HepG2 (cell line): ENCODE results near the gene SCYL1. TPM values are rescaled to one million over a fixed set of nuclear protein-coding genes. Genes with fewer than 3 reads are reported as not detected.
A peak's percentile ranks its signal among the peaks of the same experiment; 100 is the strongest.

Experiments used
- AKNA ChIP-seq: sonication (generic); formaldehyde crosslinking; IDR thresholded peaks from 2 replicates; pipeline ENCODE4 v1.4.0; 2020; ENCODE audit warnings: missing genetic modification reagents, borderline replicate concordance
- CERS6 ChIP-seq: sonication (generic); formaldehyde crosslinking; IDR thresholded peaks from 2 replicates; pipeline ENCODE4 v1.5.0; 2020; ENCODE audit warnings: missing genetic modification reagents
- RFXANK ChIP-seq: IDR thresholded peaks from 2 replicates; pipeline ENCODE4 v1.6.1; 2016
- SNRNP70 ChIP-seq: fragments of 200-400 bp; formaldehyde crosslinking; IDR thresholded peaks from 2 replicates; pipeline ENCODE4 v1.6.1; 2017; ENCODE audit warnings: mild to moderate bottlenecking, low read depth, low read length, moderate library complexity
- TAF15 ChIP-seq: fragments of 200-400 bp; formaldehyde crosslinking; IDR thresholded peaks from one replicate; pipeline ENCODE4 v1.6.1; 2018; ENCODE audit warnings: mild to moderate bottlenecking, low read depth, low read length; ENCODE audit not compliant: poor library complexity, severe bottlenecking
- THAP7 ChIP-seq: sonication (generic); formaldehyde crosslinking; IDR thresholded peaks from 2 replicates; pipeline ENCODE4 v1.8.1; 2023; ENCODE audit warnings: mild to moderate bottlenecking, missing genetic modification reagents
- ZNF329 ChIP-seq: sonication (generic); formaldehyde crosslinking; IDR thresholded peaks from 2 replicates; pipeline ENCODE4 v1.9.0; 2021; ENCODE audit warnings: low read depth, mild to moderate bottlenecking, missing genetic modification reagents
- ZNF382 ChIP-seq: sonication (generic); formaldehyde crosslinking; IDR thresholded peaks from 2 replicates; pipeline ENCODE4 v1.5.0; 2020; ENCODE audit warnings: missing genetic modification reagents, mild to moderate bottlenecking, borderline replicate concordance
- ZNF446 ChIP-seq: sonication (generic); formaldehyde crosslinking; IDR thresholded peaks from 2 replicates; pipeline ENCODE4 v1.5.0; 2020; ENCODE audit warnings: mild to moderate bottlenecking, missing genetic modification reagents
- ZNF512 ChIP-seq: sonication (generic); formaldehyde crosslinking; IDR thresholded peaks from 2 replicates; pipeline ENCODE4 v1.4.0; 2020; ENCODE audit warnings: mild to moderate bottlenecking, missing genetic modification reagents
- ZNF768 ChIP-seq: sonication (generic); formaldehyde crosslinking; IDR thresholded peaks from 2 replicates; pipeline ENCODE4 v1.4.0; 2020; ENCODE audit warnings: missing genetic modification reagents
- ZNF792 ChIP-seq: IDR thresholded peaks from 2 replicates; pipeline ENCODE4 v1.6.1; 2016
- ZSCAN29 ChIP-seq: sonication (generic); formaldehyde crosslinking; conservative IDR thresholded peaks from 2 replicates; pipeline ENCODE4 v1.4.0; 2020; ENCODE audit warnings: mild to moderate bottlenecking, missing genetic modification reagents
- polyA plus RNA-seq, 8 experiments: library from polyadenylated mRNA; depleted of rRNA in 3 of 8; stranded (reverse) in 7 of 8; unstranded in 1 of 8; fragments of >200 nt; fragmentation: Illumina TruSeq in 4 of 8; extraction: Trizol in 4 of 8; gene quantifications; 2 replicates each; pipeline versions ENCODE4 v1.2.1 to v1.2.3, GENCODE V29; 2011 to 2016; ENCODE audit warnings: low read depth in 4 of 8, missing spikeins in 1 of 8, mixed read lengths in 1 of 8; ENCODE audit not compliant: insufficient read depth in 1 of 8
- total RNA-seq, 5 experiments: library from RNA; depleted of rRNA; stranded (reverse); fragments of >200 nt; fragmentation: Illumina TruSeq; extraction: Trizol; gene quantifications; 2 replicates each; pipeline ENCODE4 v1.2.3, GENCODE V29; 2016; ENCODE audit warnings: low read depth in 1 of 5
- TF ChIP-seq, protein P1 (sequence below): sonication (generic); formaldehyde crosslinking; IDR thresholded peaks from 2 replicates; pipeline ENCODE4 v1.4.0; 2020; ENCODE audit warnings: missing genetic modification reagents
- TF ChIP-seq, protein P2 (sequence below): sonication (generic); formaldehyde crosslinking; IDR thresholded peaks from 2 replicates; pipeline ENCODE4 v1.8.0; 2022; ENCODE audit warnings: missing genetic modification reagents, mild to moderate bottlenecking, borderline replicate concordance
- TF ChIP-seq, protein P3 (sequence below): IDR thresholded peaks from 2 replicates; pipeline ENCODE4 v1.6.1; 2012; ENCODE audit warnings: inconsistent platforms

SCYL1 gene
- total and polyA plus RNA-seq, 2 of the 13 experiments (the other 11 are each of a cell fraction or from before 2014, with no cell fraction given): 65.9 to 103 TPM

GRCh38 chr11:65477149-65477965 lies 47.5 kb upstream of the SCYL1 start (continued):
- TF ChIP-seq AKNA (CRISPR knock-in tag) (no peak), ZSCAN29 (CRISPR knock-in tag) (peak; percentile 85), SNRNP70 (no peak), ZNF329 (peak; percentile 78; the same call in 1 of the 2 replicates), ZNF768 (CRISPR knock-in tag) (0 out of 2 replicates have a peak, but pooled peaks have one; percentile 0), ZNF382 (no peak), RFXANK (CRISPR knock-in tag) (no peak), THAP7 (peak; percentile 61; the same call in 1 of the 2 replicates), ZNF446 (CRISPR knock-in tag) (no peak; the same call in 1 of the 2 replicates), ZNF512 (CRISPR knock-in tag) (no peak), TAF15 (no peak), ZNF792 (CRISPR knock-in tag) (no peak; the same call in 1 of the 2 replicates), CERS6 (CRISPR knock-in tag) (no peak)
- TF ChIP-seq, protein P1, sequence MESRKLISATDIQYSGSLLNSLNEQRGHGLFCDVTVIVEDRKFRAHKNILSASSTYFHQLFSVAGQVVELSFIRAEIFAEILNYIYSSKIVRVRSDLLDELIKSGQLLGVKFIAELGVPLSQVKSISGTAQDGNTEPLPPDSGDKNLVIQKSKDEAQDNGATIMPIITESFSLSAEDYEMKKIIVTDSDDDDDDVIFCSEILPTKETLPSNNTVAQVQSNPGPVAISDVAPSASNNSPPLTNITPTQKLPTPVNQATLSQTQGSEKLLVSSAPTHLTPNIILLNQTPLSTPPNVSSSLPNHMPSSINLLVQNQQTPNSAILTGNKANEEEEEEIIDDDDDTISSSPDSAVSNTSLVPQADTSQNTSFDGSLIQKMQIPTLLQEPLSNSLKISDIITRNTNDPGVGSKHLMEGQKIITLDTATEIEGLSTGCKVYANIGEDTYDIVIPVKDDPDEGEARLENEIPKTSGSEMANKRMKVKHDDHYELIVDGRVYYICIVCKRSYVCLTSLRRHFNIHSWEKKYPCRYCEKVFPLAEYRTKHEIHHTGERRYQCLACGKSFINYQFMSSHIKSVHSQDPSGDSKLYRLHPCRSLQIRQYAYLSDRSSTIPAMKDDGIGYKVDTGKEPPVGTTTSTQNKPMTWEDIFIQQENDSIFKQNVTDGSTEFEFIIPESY: no peak
- TF ChIP-seq, protein P2, sequence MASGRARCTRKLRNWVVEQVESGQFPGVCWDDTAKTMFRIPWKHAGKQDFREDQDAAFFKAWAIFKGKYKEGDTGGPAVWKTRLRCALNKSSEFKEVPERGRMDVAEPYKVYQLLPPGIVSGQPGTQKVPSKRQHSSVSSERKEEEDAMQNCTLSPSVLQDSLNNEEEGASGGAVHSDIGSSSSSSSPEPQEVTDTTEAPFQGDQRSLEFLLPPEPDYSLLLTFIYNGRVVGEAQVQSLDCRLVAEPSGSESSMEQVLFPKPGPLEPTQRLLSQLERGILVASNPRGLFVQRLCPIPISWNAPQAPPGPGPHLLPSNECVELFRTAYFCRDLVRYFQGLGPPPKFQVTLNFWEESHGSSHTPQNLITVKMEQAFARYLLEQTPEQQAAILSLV (CRISPR knock-in tag): no peak; the same call in none of the 2 replicates
- TF ChIP-seq, protein P3, sequence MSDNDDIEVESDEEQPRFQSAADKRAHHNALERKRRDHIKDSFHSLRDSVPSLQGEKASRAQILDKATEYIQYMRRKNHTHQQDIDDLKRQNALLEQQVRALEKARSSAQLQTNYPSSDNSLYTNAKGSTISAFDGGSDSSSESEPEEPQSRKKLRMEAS: peak; percentile 66
